Neuron (in vitro differentiated cells): ENCODE measurements around the gene ZPBP2.
"Not testable (repeated sequence)": the region's sequence is repeated elsewhere in the genome, so short reads cannot be mapped to it uniquely, and the experiment has no call there.

Source experiments
- H2AFZ ChIP-seq: one replicate; pipeline ENCODE4 v1.6.1; 2013; ENCODE audit warnings: low read depth, mild to moderate bottlenecking, inconsistent platforms, low read length, moderate library complexity
- H3K27me3 ChIP-seq: one replicate; pipeline ENCODE4 v1.6.1; 2013; ENCODE audit warnings: low read length; ENCODE audit not compliant: insufficient read depth
- H3K36me3 ChIP-seq: one replicate; pipeline ENCODE4 v1.6.1; 2013; ENCODE audit warnings: low read length; ENCODE audit not compliant: insufficient read depth
- H3K4me1 ChIP-seq: one replicate; pipeline ENCODE4 v1.6.1; 2013; ENCODE audit warnings: low read length; ENCODE audit not compliant: insufficient read depth
- H3K4me3 ChIP-seq: 2 replicates; pipeline ENCODE4 v1.5.1; 2013; ENCODE audit warnings: mild to moderate bottlenecking, low read length, moderate library complexity
- H3K9me3 ChIP-seq: one replicate; pipeline ENCODE4 v1.6.1; 2013; ENCODE audit warnings: low read length

Gene ZPBP2

DNA sequence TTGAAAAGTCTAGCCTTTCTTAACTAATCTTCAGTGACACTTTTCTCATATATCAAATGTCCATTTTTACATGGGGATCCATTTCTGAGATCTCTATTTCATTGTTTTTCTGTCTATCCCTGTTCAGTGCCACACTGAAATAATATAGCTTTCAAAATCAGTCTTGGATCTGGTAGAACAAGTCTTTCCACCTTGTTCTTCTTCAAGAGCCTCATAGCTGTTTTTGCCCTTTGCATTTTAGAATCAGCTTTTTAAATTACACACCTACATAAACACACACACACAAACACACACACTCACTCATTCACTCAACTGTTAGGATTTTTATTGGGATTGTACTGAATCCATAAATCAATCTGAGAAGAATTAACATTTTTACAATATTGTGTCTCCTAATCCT, 31.2 kb downstream of the ZPBP2 start:
- Histone ChIP-seq H3K4me3 (no peak overlapping the region), H3K27me3 (peaks cover 4% of the 10 kb centered on the region), H3K4me1 (no peaks in the 10 kb centered on the region), H3K36me3 (no peaks in the 10 kb centered on the region), H2AFZ (no peak overlapping the region), H3K9me3 (no peaks in the 10 kb centered on the region)

DNA sequence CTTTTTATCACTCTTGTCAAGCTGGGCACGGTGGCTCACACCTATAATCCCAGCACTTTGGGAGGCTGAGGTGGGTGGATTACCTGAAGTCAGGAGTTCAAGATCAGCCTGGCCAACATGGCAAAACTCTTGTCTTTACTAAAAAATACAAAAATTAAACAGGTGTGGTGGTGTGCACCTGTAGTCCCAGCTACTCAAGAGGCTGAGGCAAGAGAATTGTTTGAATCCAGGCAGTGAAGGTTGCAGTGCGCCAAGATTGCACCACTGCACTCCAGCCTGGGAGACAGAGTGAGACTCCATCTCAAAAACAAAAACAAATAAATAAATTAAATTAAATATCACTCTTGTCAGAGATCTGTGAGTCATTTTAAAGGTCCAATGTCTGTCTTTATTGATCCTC, 34.0 kb downstream of the ZPBP2 start:
- H3K9me3 ChIP-seq, H2AFZ ChIP-seq, H3K27me3 ChIP-seq, H3K4me3 ChIP-seq, H3K36me3 ChIP-seq, H3K4me1 ChIP-seq: not testable (repeated sequence)

GRCh38 chr17:39903158-39903884, 35.3 kb downstream of the ZPBP2 start:
- H3K36me3 ChIP-seq, result no peaks in the 10 kb centered on the region
- no peaks in the 10 kb centered on the region for H3K4me1 ChIP-seq
- H3K9me3 ChIP-seq, result no peaks in the 10 kb centered on the region
- no peak overlapping the region for H3K4me3 ChIP-seq
- H3K27me3 ChIP-seq, result no peaks in the 10 kb centered on the region
- H2AFZ ChIP-seq, result no peak overlapping the region

GRCh38 chr17:39904990-39905288, 36.9 kb downstream of the ZPBP2 start:
- no peak overlapping the region for H3K4me3 ChIP-seq
- no peaks in the 10 kb centered on the region for H3K36me3 ChIP-seq
- H3K9me3 ChIP-seq, result no peaks in the 10 kb centered on the region
- H3K27me3 ChIP-seq, result no peaks in the 10 kb centered on the region
- H2AFZ ChIP-seq, result no peak overlapping the region
- no peaks in the 10 kb centered on the region for H3K4me1 ChIP-seq

DNA sequence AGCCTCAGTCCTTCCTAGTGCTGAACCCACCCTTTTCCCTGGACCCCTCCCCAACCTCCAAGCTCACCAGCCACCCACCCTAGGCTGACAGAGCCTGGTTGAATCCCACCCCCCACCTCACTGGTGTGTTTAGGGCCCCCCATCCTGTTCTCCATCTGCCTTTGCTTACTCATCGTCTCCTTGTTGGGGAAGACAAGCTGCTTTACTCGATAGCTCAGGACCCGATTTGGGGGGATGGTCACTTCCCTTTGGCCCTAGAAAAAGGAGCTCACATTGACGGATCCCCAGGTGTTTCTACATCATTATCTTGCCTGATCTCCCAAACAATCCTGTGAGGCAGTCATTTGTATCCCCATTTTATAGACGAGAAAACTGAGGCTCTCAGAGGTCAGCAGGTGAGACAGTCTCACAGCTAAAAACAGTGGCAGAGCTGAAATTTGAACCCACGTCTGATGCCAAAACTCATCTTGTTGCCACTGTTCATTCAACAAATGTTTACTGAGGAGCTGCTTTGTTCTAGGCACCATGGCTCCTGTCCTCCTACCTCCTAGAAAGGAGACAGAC, 40.9 kb downstream of the ZPBP2 start:
- Histone ChIP-seq H3K27me3 (no peaks in the 10 kb centered on the region), H3K4me1 (no peaks in the 10 kb centered on the region), H2AFZ (no peak overlapping the region), H3K36me3 (peaks cover 2% of the 10 kb centered on the region), H3K4me3 (no peak overlapping the region), H3K9me3 (no peaks in the 10 kb centered on the region)

GRCh38 chr17:39913989-39914388, 46.0 kb downstream of the ZPBP2 start:
- Histone ChIP-seq H3K4me1 (no peaks in the 10 kb centered on the region), H3K27me3 (no peaks in the 10 kb centered on the region), H2AFZ (no peak overlapping the region), H3K4me3 (no peak overlapping the region), H3K36me3 (peaks cover 2% of the 10 kb centered on the region), H3K9me3 (peaks cover 5% of the 10 kb centered on the region)

- Histone ChIP-seq H3K4me3 (no peak overlapping the region), H3K36me3 (no peaks in the 10 kb centered on the region), H3K9me3 (peaks cover 5% of the 10 kb centered on the region), H3K27me3 (no peaks in the 10 kb centered on the region), H2AFZ (no peak overlapping the region), H3K4me1 (no peaks in the 10 kb centered on the region)
Measured at GRCh38 chr17:39915559-39915958, 47.6 kb downstream of the ZPBP2 start.

- no peaks in the 10 kb centered on the region for H3K4me1 ChIP-seq
Measured at GRCh38 chr17:39916918-39917317, 48.9 kb downstream of the ZPBP2 start.

GRCh38 chr17:39919087-39919683, 51.2 kb downstream of the ZPBP2 start:
- Histone ChIP-seq H3K27me3 (no peaks in the 10 kb centered on the region), H3K4me3 (no peak overlapping the region), H3K4me1 (no peaks in the 10 kb centered on the region), H3K9me3 (peaks cover 5% of the 10 kb centered on the region), H2AFZ (no peak overlapping the region), H3K36me3 (peaks cover 21% of the 10 kb centered on the region)

More at GRCh38 chr17:39916918-39917317, 48.9 kb downstream of the ZPBP2 start:
- no peaks in the 10 kb centered on the region for H3K27me3 ChIP-seq
- no peak overlapping the region for H3K4me3 ChIP-seq
- peaks cover 6% of the 10 kb centered on the region for H3K36me3 ChIP-seq
- no peak overlapping the region for H2AFZ ChIP-seq
- peaks cover 5% of the 10 kb centered on the region for H3K9me3 ChIP-seq

DNA sequence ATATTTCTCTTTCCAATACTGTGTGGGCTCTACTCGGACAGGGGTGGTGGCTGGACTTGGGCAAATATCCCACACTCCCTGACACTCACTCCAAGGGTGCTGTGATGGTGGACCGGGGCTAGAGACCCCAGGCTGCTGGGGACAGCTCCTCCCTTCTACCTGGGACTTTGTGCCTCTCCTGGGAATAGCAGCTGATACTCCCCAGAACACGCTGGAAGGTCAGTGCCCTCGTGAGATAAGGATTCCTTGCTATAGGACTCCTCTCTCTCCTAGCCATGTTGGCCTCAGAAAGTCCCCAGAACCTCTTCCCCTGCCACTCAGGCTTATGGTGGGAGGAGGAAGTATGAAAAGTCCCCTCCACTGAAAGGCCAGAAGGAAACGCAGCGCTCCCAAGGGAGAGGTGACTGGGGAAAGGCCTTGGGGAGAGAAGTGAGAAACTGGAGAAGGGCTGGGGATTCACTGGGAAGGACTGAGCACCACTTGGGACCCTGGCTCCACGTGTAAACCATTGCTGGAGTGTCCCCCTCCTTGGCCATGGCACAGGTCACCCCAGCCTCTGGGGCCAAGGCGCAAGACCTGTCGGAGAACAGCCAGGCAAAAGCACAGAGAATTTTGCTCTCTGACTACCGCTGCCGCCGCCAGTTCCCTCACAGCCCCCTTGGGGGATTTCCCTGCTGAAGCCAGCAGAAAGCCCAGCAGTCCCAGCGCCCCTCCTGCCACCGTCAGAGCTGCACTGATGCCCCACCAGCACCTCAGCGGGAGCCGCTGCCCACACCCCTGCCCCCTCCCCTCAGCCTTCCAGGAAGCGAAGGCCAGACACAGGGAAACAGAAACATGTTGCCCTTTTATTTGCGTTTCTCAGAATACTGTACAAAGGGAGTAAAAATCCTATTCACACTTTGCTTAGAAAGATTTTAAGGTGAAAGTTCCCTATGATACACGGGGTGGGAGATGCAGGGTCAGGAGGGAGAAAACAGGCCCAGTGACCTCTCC, 52.5 kb downstream of the ZPBP2 start:
- Histone ChIP-seq H2AFZ (no peak overlapping the region), H3K4me3 (no peak overlapping the region), H3K9me3 (peaks cover 5% of the 10 kb centered on the region), H3K36me3 (peaks cover 21% of the 10 kb centered on the region), H3K27me3 (no peaks in the 10 kb centered on the region), H3K4me1 (peaks cover 2% of the 10 kb centered on the region)

GRCh38 chr17:39921323-39921722, 53.3 kb downstream of the ZPBP2 start:
- peaks cover 21% of the 10 kb centered on the region for H3K36me3 ChIP-seq
- H2AFZ ChIP-seq, result no peak overlapping the region
- peaks cover 5% of the 10 kb centered on the region for H3K9me3 ChIP-seq
- H3K4me1 ChIP-seq, result peaks cover 10% of the 10 kb centered on the region
- H3K4me3 ChIP-seq, result no peak overlapping the region
- no peaks in the 10 kb centered on the region for H3K27me3 ChIP-seq

DNA sequence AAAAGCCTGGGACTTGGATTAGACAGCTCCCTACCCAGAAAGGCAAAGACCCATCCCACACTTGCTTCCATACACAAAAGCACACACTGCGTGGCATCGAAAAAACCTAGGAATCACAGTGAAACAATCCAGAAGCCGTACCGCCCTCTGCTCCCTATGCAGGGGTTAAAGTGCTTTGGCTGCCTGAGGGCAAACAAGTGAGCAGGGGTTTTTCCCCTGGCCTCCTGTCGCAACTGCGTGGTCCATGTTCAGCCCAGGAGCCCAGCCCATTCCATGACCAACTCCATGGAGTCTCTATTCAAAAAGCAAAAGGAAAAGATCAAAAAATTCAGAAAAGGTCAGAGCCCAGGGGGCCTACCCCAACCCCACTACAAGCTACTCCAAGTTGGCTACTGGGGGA, 54.0 kb downstream of the ZPBP2 start:
- Histone ChIP-seq H3K4me3 (no peak overlapping the region), H3K9me3 (no peaks in the 10 kb centered on the region), H3K36me3 (peaks cover 21% of the 10 kb centered on the region), H2AFZ (no peak overlapping the region), H3K4me1 (peaks cover 15% of the 10 kb centered on the region), H3K27me3 (no peaks in the 10 kb centered on the region)

- no peaks in the 10 kb centered on the region for H3K27me3 ChIP-seq
- peaks cover 21% of the 10 kb centered on the region for H3K36me3 ChIP-seq
- no peak overlapping the region for H2AFZ ChIP-seq
- peaks cover 18% of the 10 kb centered on the region for H3K4me1 ChIP-seq
- H3K4me3 ChIP-seq, result no peak overlapping the region
- H3K9me3 ChIP-seq, result no peaks in the 10 kb centered on the region
Measured at GRCh38 chr17:39923230-39923629, 55.2 kb downstream of the ZPBP2 start.
